T47D (cell line): ENCODE data around the gene METTL16.
"Not testable (repeated sequence)": the region's sequence is repeated elsewhere in the genome, so short reads cannot be mapped to it uniquely, and the experiment has no call there.

Experiments used
- DNase-seq, 2 experiments: peaks; one replicate each; pipeline versions ENCODE4 v3.0.0 to v3.0.0-alpha.2; 2011 to 2012; ENCODE audit warnings: low read depth in 1 of 2, low spot score in 1 of 2
- JUND ChIP-seq: IDR thresholded peaks from 2 replicates; pipeline ENCODE4 v1.6.1; 2012; ENCODE audit warnings: low read depth
- in situ Hi-C: cut with HindIII; loops from 2 replicates; pipeline ENCODE4 v1.10.0; 2016; ENCODE audit warnings: low sequenced_read_pairs, low pct_unique_long_range_greater_than_20kb

The METTL16 gene

DNA sequence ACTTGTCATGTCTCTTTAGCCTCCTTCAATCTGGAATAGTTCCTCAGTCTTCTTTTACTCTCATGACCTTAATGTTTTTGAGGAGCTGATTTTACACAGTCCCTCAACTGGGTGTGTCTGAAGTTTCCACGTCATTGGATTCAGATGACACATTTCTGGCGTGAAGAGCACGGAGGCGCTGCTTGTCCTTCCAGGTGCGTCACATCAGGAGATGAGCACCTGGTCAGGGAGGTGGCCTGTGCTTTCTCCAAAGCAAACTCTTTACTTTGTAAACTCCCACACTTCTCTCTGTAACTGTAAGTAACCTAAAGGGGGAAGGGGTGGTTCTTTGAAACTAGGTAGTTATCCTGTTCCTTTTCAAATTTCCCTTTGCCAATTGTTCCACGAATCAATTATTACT, 58.4 kb downstream of the METTL16 start:
- no peak for DNase-seq
- TF ChIP-seq JUND = no peak
- in situ Hi-C loops = no loop called here

DNA sequence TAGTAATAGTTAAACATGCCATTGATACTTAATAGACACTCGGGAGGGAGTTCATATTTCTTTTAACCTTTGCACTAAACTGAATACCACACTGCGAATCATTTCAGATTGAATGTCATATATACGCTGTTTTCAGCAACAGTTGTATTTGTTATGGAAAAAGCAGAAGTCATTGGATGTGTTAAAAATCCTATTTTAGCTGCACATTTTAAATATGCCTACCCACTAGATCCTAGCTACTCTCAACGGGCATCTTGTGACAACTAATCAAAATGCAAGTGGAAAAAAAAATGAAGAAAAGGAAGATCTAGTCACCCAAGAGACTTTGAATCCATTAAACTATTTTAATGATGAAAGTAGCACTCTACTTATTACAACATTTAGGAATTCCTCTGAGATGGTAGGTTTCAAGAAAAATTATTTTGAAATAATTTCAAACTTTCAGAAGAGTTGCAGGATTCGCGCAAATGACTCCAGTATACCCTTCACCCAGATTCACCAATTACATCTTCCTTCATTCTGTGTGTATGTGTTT, 59.4 kb downstream of the METTL16 start:
- in situ Hi-C loops = no loop called here
- TF ChIP-seq JUND = no peak
- DNase-seq = no peak

DNA sequence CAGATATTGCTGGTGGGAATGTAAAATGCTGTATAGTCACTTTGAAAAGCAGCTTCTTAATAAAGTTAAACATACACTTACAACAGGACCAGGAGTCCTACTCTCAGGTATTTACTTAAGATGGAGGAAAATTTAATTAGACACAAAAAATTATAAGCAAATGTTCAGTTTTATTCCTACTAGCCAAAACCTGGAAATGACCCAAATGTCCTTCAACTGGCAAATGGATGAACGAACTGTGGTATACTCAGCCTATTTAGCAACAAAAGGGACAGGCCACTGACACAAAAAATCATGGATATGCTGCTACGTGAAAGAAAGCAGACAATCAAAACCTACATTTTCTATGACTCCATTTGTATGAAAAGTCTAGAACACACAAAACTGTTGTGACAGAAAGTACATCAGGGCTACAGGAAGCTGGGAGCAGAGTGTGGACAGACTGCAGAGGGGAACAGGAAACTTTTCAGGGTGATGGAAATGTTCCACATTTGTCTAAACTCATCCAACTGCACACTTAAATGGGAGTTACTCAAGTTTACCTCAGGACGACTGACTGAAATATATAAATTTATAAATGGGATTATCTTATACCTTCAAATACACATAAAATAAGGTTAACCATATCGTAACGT, 61.6 kb downstream of the METTL16 start:
- in situ Hi-C loops = no loop called here
- no peak for DNase-seq
- TF ChIP-seq JUND = no peak

DNA sequence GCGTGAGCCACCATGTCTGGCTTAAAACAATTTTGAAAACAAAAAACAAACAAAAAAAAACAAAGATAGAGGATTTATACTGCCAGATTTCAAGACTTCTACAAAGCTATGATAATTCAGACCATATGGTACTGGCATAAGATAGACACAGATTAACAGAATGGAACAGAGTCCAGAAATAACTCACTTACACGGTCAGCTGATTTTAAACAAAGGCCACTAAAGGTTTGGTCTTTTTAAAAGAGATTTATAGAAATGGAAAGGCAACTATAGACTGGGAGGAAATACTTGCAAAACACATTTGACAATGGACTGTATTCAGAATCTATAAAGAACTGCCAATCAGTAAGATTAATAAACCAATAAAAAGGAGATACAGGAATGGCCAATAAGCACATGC, 62.2 kb downstream of the METTL16 start:
- no peak for DNase-seq
- no peak for TF ChIP-seq JUND
- in situ Hi-C loops = no loop called here

DNA sequence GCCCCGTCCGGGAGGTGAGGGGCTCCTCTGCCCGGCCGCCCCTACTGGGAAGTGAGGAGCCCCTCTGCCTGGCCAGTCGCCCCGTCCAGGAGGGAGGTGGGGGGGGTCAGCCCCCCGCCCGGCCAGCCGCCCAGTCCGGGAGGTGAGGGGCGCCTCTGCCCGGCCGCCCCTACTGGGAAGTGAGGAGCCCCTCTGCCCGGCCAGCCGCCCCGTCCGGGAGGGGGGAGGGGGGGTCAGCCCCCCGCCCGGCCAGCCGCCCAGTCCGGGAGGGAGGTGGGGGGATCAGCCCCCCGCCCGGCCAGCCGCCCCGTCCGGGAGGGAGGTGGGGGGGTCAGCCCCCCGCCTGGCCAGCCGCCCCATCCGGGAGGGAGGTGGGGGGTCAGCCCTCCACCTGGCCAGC, 64.2 kb downstream of the METTL16 start:
- in situ Hi-C loops, DNase-seq: not testable (repeated sequence)

DNA sequence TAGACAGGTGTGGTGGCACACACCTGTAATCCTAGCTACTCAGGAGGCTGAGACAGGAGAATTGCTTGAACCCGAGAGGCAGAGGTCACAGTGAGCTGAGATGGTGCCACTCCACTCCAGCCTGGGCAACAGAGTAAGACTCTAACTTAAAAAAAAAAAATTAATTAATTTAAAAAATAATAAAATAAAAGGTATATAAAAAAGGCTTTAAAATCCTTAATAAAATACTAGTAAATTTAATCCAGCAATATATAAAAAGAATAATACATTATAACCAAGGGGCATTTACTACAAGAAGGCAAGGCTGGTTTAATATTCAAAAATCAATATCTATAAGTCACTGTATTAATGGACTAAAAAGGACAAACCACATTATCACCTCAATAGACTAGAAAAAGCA, 66.0 kb downstream of the METTL16 start:
- no peak for DNase-seq
- in situ Hi-C loops = no loop called here
- no peak for TF ChIP-seq JUND

DNA sequence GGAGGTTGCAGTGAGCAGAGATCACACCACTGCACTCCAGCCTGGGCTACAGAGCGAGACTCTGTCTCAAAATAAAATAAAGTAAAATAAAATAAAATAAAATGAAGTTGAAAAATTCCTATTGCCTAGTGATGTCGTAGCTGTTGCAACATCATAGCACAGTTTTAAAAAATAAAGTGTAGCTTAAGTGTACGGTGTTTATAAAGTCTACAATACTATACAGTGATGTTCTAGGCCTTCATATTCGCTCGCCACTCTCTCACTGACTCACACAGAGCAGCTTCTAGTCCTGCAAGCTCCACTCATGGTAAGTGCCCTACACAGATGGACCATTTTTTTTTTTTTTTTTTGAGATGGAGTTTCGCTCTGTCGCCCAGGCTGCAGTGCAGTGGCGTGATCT, 67.3 kb downstream of the METTL16 start:
- DNase-seq = no peak
- in situ Hi-C loops = no loop called here
- TF ChIP-seq JUND = no peak

DNA sequence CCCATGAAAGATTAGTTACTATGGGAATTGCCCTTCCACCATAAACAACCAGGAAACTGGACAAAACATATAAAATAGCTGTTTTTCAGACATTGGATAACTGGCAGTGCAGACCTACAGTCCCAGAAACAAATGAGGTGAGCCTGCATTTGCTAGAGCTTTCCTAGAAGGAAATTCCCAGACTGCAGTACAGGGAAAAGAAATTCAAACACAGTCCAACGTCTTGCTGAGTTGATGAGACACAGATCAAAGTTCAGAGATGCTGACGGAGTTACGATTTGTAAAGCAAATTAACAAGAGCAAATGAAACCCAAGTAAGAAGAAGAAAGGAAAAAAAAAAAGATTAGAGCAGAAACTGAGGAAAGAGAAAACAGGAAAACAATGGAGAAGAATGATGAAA, 69.5 kb downstream of the METTL16 start:
- no peak for TF ChIP-seq JUND
- DNase-seq = no peak
- in situ Hi-C loops = no loop called here

DNA sequence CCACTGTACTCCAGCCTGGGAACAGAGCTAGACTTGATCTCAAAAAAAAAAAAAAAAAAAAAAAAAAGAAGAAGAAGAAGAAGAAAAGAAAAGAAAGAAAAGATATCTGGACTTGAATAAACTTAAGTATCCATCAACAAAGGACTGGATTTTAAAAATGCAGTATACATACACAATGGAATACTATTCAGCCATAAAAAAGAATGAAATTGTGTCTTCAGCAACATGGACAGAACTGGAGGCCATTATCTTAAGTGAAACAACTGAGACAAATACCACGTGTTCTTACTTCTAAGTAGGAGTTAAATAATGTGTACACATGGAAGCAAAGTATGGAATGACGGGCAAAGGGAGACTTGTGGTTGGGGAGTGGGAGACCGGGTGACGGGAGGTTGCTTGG, 70.8 kb downstream of the METTL16 start:
- no peak for TF ChIP-seq JUND
- in situ Hi-C loops = no loop called here
- no peak for DNase-seq

DNA sequence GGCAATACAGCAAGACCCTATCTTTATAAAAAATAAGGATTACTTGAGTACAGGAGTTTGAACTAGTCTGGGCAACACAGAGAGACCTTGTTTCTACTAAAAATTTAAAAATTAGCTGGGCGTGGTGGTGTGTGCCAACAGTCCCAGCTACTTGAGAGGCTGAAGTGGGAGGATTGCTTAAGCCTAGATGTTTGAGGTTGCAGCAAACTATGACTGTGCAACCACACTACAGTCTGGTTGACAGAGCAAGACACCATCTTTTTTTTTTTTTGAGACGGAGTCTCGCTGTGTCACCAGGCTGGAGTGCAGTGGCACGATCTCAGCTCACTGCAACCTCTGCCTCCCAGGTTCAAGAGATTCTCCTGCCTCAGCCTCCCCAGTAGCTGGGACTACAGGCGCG, 71.7 kb downstream of the METTL16 start:
- DNase-seq, in situ Hi-C loops: not testable (repeated sequence)

DNA sequence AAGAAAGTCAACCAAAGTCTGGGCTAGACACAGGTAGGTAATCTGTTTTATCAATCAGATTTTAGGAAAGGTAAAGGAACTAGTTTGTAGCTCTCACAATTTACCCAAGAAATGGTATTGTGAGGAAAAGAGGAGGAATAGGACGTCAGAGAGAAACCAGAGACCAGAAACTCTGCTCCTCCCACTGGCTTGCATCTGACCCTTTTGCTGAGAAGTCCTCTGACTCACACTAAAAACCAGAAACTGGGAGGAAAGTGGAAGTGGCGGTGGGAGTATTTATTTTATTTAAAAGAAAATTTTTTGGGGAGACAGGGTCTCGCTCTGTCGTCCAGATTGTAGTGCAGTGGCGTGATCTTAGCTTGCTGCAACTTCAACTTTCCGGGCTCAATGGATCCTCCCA, 72.9 kb downstream of the METTL16 start:
- in situ Hi-C loops = no loop called here
- no peak for DNase-seq
- TF ChIP-seq JUND = no peak

DNA sequence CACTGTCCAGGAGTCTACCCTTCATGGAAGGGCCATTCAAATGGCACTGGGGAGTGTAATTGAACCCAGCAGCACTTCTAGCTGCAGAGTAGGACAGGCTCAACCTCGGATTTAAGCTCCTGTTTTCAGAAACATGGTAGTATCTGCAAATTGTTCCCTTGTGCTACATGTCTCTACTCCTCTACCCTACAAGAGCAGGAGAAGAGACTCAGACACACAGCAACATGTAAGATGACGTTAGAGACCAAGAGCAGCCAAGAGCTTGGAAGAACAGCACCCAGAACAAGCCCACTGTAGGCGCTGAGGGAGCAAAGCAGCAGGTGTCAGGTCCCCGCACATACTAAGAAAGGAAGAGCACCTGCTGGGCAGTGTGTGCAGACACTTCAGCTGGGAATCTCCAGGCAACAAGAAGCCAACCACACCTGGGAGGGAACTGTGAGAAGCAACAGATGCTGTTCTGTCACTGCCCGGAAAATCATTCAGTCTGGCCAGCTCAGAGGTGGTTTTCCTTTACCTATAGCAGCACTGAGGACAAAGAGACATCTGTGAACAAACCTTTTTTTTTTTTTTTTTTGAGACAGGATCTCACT, 75.3 kb downstream of the METTL16 start:
- in situ Hi-C loops = no loop called here
- TF ChIP-seq JUND = no peak
- DNase-seq = no peak

DNA sequence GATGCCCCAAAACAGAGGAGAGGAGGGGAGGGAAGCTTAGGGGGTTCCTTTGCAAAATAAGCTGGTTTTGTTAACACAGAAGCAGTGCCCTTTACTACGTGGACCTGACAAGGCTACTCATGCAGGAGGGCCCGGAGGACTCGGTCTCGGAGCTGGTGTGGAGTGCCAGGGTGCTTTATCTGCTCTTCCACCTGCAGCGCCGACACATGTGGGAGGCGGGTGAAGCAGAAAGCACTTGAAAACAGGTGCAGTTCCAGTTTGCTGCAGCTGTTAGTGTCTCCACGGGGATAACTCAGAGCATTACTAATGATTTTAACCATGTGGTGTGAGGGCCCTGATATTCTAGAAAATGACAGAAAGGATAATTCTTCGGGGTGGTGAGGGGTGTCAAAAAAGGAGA, 75.8 kb downstream of the METTL16 start:
- in situ Hi-C loops = no loop called here
- DNase-seq = no peak
- TF ChIP-seq JUND = no peak

DNA sequence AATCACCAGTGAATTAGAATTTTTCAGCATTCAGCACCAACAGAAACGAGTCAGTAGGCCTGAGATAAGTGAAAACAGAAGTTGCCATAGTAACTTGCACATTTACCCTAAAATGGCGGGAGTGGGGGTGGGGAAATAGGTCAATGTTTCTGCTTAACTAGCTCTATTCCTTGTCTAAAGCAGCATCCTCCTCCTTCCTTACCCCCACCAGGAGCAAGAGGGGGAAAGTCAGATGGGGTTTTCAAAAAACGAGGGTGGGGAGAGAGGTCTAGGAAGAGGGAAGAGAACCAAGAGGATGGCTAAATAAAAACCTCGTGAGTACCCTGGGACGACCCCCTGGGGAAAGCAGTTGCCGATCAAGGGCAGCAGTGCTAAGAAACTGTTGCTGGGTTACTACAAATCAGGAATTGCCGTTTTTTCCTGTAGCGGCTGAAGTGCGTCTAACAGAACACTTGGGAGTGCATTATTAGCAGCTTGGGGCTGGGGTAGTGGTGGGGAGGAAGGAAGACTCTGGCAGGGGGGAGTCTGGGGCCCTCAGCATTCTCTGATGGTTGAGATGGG, 76.4 kb downstream of the METTL16 start:
- DNase-seq = no peak

More for the DNA sequence above, 76.4 kb downstream of the METTL16 start:
- TF ChIP-seq JUND = no peak
- in situ Hi-C loops = no loop called here
